SIG-M5 treated with dmso at 0.1 percent for 504 hours (cell line): Measurements from ENCODE around the gene CCL26.

ENCODE experiments used
- DNase-seq: peaks from one replicate; lab custom pipeline; 2025; ENCODE audit not compliant: unreplicated experiment; lab: John Stamatoyannopoulos, UW

Gene CCL26

GRCh38 chr7:75772081-75773077 lies at the start of gene CCL26:
Gene CCL26 (minus strand): TSS chr7:75772211. CDS start chr7:75772176, 35 bp downstream.
- DNase-seq: peak; percentile 7

DNA sequence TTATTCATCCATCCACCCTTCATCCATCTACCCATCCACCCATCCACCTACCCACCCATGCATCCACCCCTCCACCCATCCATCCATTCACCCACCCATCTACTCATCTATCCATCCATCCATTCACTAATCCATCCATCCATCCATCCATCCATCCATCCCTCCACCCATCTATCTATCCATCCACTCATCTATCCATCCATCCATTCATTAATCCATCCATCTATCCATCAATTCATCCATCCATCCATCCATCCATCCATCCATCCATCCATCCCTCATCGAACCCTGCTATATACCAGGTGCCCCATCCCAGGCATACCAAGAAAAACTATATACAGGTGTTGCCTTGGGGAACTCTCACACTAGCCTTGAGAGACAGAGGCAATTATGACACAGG lies 48.7 kb upstream of the CCL26 start:
- no peak for DNase-seq

DNA sequence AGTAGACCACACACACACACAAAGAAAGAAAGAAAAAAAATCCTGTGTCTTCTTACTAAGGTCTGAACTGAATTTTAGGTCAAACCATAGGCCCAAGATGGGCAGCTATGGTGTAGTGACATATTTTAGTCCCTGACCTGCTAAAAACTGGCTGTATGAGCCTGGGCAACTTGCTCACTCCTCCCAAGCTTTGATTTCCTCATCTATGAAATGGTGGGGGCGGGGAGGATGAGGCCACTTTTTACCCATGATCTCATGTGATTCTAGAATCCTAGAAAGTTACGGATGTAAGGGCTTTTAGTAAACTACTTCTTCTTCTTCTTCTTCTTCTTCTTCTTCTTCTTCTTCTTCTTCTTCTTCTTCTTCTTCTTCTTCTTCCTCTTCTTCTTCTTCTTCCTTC lies 47.7 kb upstream of the CCL26 start:
- peak; percentile 35 for DNase-seq

DNA sequence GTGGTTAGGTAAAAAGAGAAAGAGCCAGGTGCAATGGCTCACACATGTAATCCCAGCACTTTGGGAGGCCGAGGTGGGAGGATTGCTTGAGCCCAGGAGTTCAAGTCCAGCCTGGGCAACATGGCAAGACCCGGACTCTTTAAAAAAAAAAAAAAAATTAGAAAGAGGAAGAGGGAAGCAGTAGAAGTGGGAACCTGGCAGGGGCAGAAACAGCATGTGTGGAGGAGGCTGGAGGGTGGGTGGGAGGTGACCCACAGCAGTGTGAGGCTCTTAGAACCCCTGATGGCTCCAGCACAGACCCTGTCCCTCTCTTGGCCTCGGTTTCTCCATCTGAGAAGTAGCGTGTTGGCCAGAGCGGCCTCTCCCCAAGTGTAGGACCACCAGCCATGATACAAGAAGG lies 46.5 kb upstream of the CCL26 start:
- DNase-seq: no peak

DNA sequence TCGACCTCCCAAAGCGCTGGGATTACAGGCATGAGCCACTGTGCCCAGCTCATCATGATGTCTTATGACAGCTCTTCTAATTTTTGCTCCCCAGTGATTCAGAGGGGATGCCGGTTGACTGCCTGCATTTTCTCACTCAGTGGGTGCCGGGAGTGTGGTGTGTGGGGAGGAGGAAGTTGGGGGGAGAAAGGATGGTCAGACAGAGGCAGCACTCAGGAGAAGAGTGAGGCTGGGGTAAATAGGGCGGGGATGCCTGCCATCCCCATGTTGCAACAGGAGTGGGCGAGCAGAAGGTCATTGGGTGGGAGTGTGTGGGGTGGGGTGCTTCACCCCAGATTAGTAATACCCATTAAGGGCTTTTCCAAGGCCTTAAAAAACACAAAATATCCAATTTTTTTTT lies 45.1 kb upstream of the CCL26 start:
- peak; percentile 55 for DNase-seq

- DNase-seq: no peak
Observed at GRCh38 chr7:75815418-75816064, 43.5 kb upstream of the CCL26 start.

GRCh38 chr7:75814407-75814947 lies 42.5 kb upstream of the CCL26 start:
- DNase-seq: no peak

GRCh38 chr7:75813781-75814236 lies 41.8 kb upstream of the CCL26 start, which contains the start of gene CCL24:
Gene CCL24 (minus strand): TSS chr7:75813806. CDS start chr7:75813715, 91 bp downstream.
- peak; percentile 35 for DNase-seq

DNA sequence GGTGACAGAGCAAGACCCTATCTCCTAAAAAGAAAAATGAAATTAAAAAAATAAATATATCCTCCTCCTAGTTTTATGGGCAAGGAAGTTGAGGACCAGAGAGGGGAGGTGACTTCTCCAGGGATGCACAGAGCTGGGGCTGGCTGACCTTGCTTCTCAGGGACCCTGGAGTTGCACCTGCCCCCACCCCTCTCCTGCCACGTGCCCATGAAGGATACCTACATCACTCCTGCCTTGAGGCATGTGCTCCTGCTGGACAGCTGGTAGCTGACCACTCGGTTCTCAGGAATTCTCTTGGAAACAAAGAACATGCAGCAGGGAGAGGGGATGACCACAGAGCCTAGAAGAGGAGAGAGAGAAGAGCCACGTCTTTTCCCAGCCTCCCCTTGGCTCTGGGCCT lies 41.1 kb upstream of the CCL26 start:
- no peak for DNase-seq

- DNase-seq: no peak
Observed at GRCh38 chr7:75811894-75812678, 40.1 kb upstream of the CCL26 start.

GRCh38 chr7:75809396-75809795 lies 37.4 kb upstream of the CCL26 start:
- DNase-seq: no peak

GRCh38 chr7:75808106-75808505 lies 36.1 kb upstream of the CCL26 start:
- no peak for DNase-seq

DNA sequence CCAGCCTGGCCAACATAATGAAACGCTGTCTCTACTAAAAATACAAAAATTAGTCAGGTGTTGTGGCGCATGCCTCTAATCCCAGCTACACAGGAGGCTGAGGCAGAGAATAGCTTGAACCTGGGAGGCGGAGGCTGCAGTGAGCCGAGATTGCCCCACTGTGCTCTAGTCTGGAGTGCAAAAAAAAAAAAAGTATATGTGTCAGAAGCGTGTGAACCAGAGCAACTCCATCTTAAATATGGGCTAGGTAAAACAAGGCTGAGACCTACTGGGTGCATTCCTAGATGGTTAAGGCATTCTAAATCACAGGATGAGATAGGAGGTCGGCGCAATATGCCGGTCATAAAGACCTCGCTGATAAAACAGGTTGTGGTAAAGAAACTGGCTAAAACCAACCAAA lies 35.4 kb upstream of the CCL26 start:
- no peak for DNase-seq

DNA sequence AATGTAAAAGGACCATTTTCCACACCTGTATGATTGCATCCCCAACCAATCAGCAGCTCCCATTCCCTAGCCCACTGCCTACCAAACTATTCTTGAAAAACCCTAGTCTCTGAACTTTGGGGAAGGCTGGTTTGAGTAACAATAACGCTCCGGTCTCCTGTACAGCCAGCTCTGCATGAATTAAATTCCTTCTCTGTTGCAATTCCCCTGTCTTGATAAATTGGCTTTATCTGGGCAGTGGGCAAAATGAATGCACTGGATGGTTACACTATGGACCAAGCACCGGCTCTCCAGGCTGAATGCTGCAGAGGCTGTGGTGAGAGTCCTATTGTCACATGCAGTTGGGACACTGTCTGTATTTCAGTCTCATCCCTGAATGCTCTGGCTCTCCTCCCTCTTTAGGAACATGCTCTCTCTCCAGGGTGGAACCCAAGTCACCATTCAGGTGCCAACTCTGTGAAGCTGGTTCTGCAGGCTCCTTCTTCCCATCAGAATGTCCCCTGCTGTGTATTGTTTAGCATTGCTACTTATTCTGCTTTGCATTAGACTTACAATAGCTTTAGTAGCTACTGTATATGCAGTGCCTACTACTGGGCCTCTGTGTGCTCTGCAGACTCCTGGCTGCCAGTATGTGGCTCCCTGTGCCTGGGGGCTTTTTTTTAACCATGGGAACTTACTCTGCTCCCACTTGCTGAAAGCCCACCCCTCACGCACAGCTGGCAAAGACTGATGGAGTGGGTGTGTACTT lies 34.7 kb upstream of the CCL26 start:
- no peak for DNase-seq

DNA sequence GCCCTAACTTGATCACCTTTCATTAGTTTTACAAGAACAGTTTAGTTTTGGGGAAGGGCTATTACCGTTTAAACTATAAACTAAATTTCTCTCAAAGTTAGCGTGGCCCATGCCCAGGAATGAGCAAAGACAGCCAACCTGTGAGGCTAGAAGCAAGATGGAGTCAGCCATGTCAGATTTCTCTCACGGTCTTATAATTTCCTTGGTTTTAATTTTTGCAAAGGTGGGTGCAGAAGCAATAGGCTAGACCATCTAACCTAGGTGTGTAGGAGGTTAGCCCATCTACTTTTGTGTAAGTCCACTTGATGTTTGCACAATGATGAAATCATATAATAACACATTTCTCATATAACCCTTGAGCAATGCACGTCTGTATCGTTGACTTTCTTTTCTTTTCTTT lies 32.7 kb upstream of the CCL26 start:
- DNase-seq: no peak

- DNase-seq: no peak
Observed at GRCh38 chr7:75804004-75804403, 32.0 kb upstream of the CCL26 start.

DNA sequence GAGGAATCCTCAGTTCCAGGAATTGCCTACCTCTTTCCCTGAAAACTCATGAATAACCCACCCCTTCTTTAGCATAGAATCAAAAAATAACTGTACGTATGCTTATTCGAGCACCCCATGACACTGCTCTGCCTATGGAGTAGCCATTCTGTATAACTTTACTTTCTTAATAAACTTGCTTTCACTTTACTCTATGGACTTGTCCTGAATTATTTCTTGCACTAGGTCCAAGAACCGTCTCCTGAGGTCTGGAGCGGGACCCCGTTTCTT lies 30.5 kb upstream of the CCL26 start:
- no peak for DNase-seq

- DNase-seq: no peak
Observed at GRCh38 chr7:75798770-75799169, 26.8 kb upstream of the CCL26 start.

- no peak for DNase-seq
Observed at GRCh38 chr7:75796420-75796819, 24.4 kb upstream of the CCL26 start.

DNA sequence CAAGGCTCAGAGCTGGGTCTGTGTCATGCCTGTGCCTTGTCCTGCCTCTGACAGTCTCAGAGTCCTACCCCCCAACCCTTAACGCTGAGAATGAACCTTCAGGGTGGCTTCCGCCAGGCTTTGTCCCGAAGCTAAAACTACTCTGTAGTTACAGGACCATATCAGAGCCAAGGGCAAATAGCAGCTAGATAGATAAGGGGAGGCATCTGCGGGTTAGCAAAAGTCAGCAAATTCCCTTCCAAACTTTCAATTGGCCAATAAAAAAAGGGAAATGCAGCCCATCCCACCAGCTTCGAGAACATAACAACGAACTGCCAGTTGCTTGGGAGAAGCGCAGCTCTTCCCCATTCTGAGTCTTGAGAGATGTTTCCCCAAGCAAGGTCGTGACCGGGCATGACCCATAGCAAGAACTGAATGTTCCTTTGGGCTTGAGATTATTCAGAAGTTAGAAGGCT lies 23.8 kb upstream of the CCL26 start:
- peak; percentile 66 for DNase-seq
